HG02852 (cell line): ENCODE results near the gene TUBB4B.

Experiments used
- ATAC-seq: cut with Tn5 transposase; IDR thresholded peaks from one replicate; pipeline ENCODE4 v1.9.1; 2021; ENCODE audit warnings: mild to moderate bottlenecking, moderate library complexity; ENCODE audit not compliant: unreplicated experiment

The TUBB4B gene

GRCh38 chr9:137280474-137281344, 39.6 kb downstream of the TUBB4B start:
- ATAC-seq: no peak

- ATAC-seq: no peak
These were observed 40.4 kb downstream of the TUBB4B start for GRCh38 chr9:137281345-137282116.

- no peak for ATAC-seq
These were observed 45.9 kb downstream of the TUBB4B start for GRCh38 chr9:137286975-137287383.

- ATAC-seq: no peak
These were observed 52.0 kb downstream of the TUBB4B start for GRCh38 chr9:137293094-137293481.
